H1 (cell line): ENCODE data around the gene PLXNA4. TPM values are rescaled to one million over a fixed set of nuclear protein-coding genes. Genes with fewer than 3 reads are reported as not detected.

Experiments used
- CTCF ChIA-PET: fragments of 300-600 bp; sonication (Branson Sonifier 250); formaldehyde crosslinking; loops from one replicate; lab custom pipeline; 2021; ENCODE audit not compliant: partially characterized antibody; lab: Charles Lee
- POLR2A ChIA-PET: fragments of 300-600 bp; sonication (Branson Sonifier 250); formaldehyde crosslinking; loops from one replicate; lab custom pipeline; 2021; ENCODE audit warnings: inconsistent platforms; ENCODE audit not compliant: partially characterized antibody; lab: Charles Lee
- DNase-seq, 2 experiments: peaks; one replicate each; pipeline versions ENCODE4 v3.0.0 to v3.0.0-alpha.2; 2010 to 2022; ENCODE audit warnings: low spot score in 2 of 2, low read depth in 1 of 2, mixed read lengths in 1 of 2
- FAIRE-seq: peaks from 2 replicates; lab custom pipeline; 2011; peaks lifted over from hg19 to GRCh38; lab: Jason Lieb, UNC
- H2AFZ ChIP-seq: 2 replicates; pipeline ENCODE4 v1.8.1; 2012; ENCODE audit warnings: low read length, inconsistent platforms
- H2AK5ac ChIP-seq: 2 replicates; pipeline ENCODE4 v1.6.1; 2013; ENCODE audit warnings: low read depth, low read length
- H2BK120ac ChIP-seq: replicated peaks from 2 replicates; pipeline ENCODE3; 2013; ENCODE audit warnings: low read depth, low read length, inconsistent platforms
- H2BK12ac ChIP-seq: 2 replicates; pipeline ENCODE4 v1.6.1; 2013; ENCODE audit warnings: low read depth, low read length
- H2BK15ac ChIP-seq: 2 replicates; pipeline ENCODE4 v1.6.1; 2013; ENCODE audit warnings: low read length
- H2BK20ac ChIP-seq: 2 replicates; pipeline ENCODE4 v1.6.1; 2013; ENCODE audit warnings: low read length
- H2BK5ac ChIP-seq: 2 replicates; pipeline ENCODE4 v1.6.1; 2013; ENCODE audit warnings: low read depth, low read length
- H3K14ac ChIP-seq: 2 replicates; pipeline ENCODE4 v1.6.1; 2013; ENCODE audit warnings: inconsistent platforms; ENCODE audit not compliant: insufficient read length
- H3K18ac ChIP-seq: 2 replicates; pipeline ENCODE4 v1.6.1; 2013; ENCODE audit warnings: low read length; ENCODE audit errors: extremely low read depth
- H3K23ac ChIP-seq: 2 replicates; pipeline ENCODE4 v1.6.1; 2013; ENCODE audit warnings: inconsistent platforms; ENCODE audit not compliant: insufficient read length
- H3K23me2 ChIP-seq: 2 replicates; pipeline ENCODE4 v1.6.1; 2013; ENCODE audit warnings: low read depth, low read length
- H3K27ac ChIP-seq: 2 replicates; pipeline ENCODE4 v1.6.1; 2011; ENCODE audit warnings: low read depth, low read length, inconsistent platforms
- H3K27me3 ChIP-seq, 4 experiments: replicated peaks in 1 of 4; 1 replicate in 1 of 4; 2 replicates in 3 of 4; pipeline versions ENCODE4 v1.6.1 to v1.8.1; 2011 to 2013; ENCODE audit warnings: low read length in 3 of 4, mild to moderate bottlenecking in 3 of 4, inconsistent platforms in 2 of 4, mixed read lengths in 2 of 4, moderate library complexity in 1 of 4; ENCODE audit not compliant: control insufficient read depth in 3 of 4, insufficient read depth in 3 of 4; ENCODE audit errors: extremely low read depth in 1 of 4
- H3K36me3 ChIP-seq, 4 experiments: 2 replicates each; pipeline versions ENCODE4 v1.6.1 to v1.8.1; 2011 to 2013; ENCODE audit warnings: mild to moderate bottlenecking in 4 of 4, low read length in 3 of 4, moderate library complexity in 2 of 4, control low read depth in 1 of 4, inconsistent platforms in 1 of 4; ENCODE audit not compliant: insufficient read depth in 4 of 4, control insufficient read depth in 2 of 4
- H3K4ac ChIP-seq: replicated peaks from 2 replicates; pipeline ENCODE3; 2013; ENCODE audit warnings: low read length, low read depth, mixed read lengths, inconsistent platforms; ENCODE audit not compliant: insufficient read length
- H3K4me1 ChIP-seq, 4 experiments: replicated peaks in 1 of 4; 1 replicate in 1 of 4; 2 replicates in 3 of 4; pipeline versions ENCODE4 v1.6.1 to v1.8.1; 2011 to 2013; ENCODE audit warnings: low read length in 3 of 4, inconsistent platforms in 2 of 4, mixed read lengths in 1 of 4; ENCODE audit not compliant: insufficient read depth in 4 of 4, control insufficient read depth in 3 of 4
- H3K4me2 ChIP-seq, 2 experiments: 2 replicates each; pipeline versions ENCODE4 v1.6.1 to v1.8.1; 2011 to 2013; ENCODE audit warnings: low read depth in 2 of 2, low read length in 2 of 2, control low read depth in 1 of 2, inconsistent platforms in 1 of 2, mild to moderate bottlenecking in 1 of 2; ENCODE audit not compliant: insufficient read depth in 1 of 2
- H3K4me3 ChIP-seq, 4 experiments: fragments of 200-600, 300-600 bp in 1 of 4; sonication (generic), shearing (Covaris generic), sonication (Bioruptor Twin) in 1 of 4; 2 replicates each; pipeline versions ENCODE4 v1.5.1 to v1.8.1; 2011 to 2016; ENCODE audit warnings: low read length in 4 of 4, low read depth in 3 of 4, control low read depth in 2 of 4, inconsistent platforms in 2 of 4, mild to moderate bottlenecking in 2 of 4, mixed read lengths in 1 of 4, moderate library complexity in 1 of 4; ENCODE audit not compliant: insufficient read depth in 2 of 4; ENCODE audit errors: extremely low read depth in 1 of 4
- H3K56ac ChIP-seq: replicated peaks from 2 replicates; pipeline ENCODE3; 2013; ENCODE audit warnings: low read depth, mild to moderate bottlenecking, mixed read lengths, low read length, inconsistent platforms; ENCODE audit not compliant: insufficient read length
- H3K79me1 ChIP-seq: 2 replicates; pipeline ENCODE4 v1.6.1; 2013; ENCODE audit warnings: low read depth, low read length, control low read depth
- H3K79me2 ChIP-seq, 2 experiments: 2 replicates each; pipeline versions ENCODE4 v1.6.1 to v1.8.1; 2012 to 2013; ENCODE audit warnings: low read length in 2 of 2, mild to moderate bottlenecking in 2 of 2, inconsistent platforms in 1 of 2; ENCODE audit not compliant: insufficient read depth in 2 of 2, control insufficient read depth in 1 of 2
- H3K9ac ChIP-seq, 4 experiments: replicated peaks in 1 of 4; 1 replicate in 1 of 4; 2 replicates in 3 of 4; pipeline versions ENCODE4 v1.6.1 to v1.8.1; 2011 to 2013; ENCODE audit warnings: low read depth in 3 of 4, low read length in 3 of 4, control low read depth in 2 of 4, mild to moderate bottlenecking in 2 of 4, moderate library complexity in 2 of 4, inconsistent platforms in 1 of 4; ENCODE audit errors: extremely low read depth in 1 of 4
- H3K9me3 ChIP-seq, 2 experiments: 2 replicates each; pipeline versions ENCODE4 v1.6.1 to v1.8.1; 2012 to 2013; ENCODE audit warnings: mild to moderate bottlenecking in 2 of 2, moderate library complexity in 2 of 2, control low read depth in 1 of 2, inconsistent platforms in 1 of 2, low read depth in 1 of 2, low read length in 1 of 2, mixed read lengths in 1 of 2; ENCODE audit not compliant: insufficient read depth in 2 of 2
- H4K20me1 ChIP-seq, 2 experiments: replicated peaks in 1 of 2; 2 replicates each; pipeline versions ENCODE3 to v1.8.1; 2011 to 2013; ENCODE audit warnings: inconsistent platforms in 2 of 2, low read length in 2 of 2, mild to moderate bottlenecking in 1 of 2; ENCODE audit not compliant: insufficient read depth in 2 of 2, control insufficient read depth in 1 of 2
- H4K5ac ChIP-seq: 2 replicates; pipeline ENCODE4 v1.6.1; 2013; ENCODE audit warnings: low read length, low read depth, mixed read lengths, inconsistent platforms; ENCODE audit not compliant: insufficient read length
- H4K8ac ChIP-seq: 2 replicates; pipeline ENCODE4 v1.8.0; 2013; ENCODE audit warnings: mild to moderate bottlenecking, moderate library complexity, low read length, inconsistent platforms; ENCODE audit not compliant: insufficient read depth; ENCODE audit errors: extremely low read depth
- H4K91ac ChIP-seq: replicated peaks from 2 replicates; pipeline ENCODE3; 2013; ENCODE audit warnings: low read length, mixed read lengths, inconsistent platforms; ENCODE audit not compliant: insufficient read length
- BACH1 ChIP-seq: IDR thresholded peaks from 2 replicates; pipeline ENCODE4 v1.6.1; 2012; ENCODE audit warnings: low read length, improper control_type of control experiment
- BCL11A ChIP-seq, 2 experiments: IDR thresholded peaks; one replicate each; pipeline ENCODE4 v1.6.1; 2011; ENCODE audit warnings: low read depth in 2 of 2, low read length in 2 of 2, mild to moderate bottlenecking in 2 of 2
- EP300 ChIP-seq, 2 experiments: IDR thresholded peaks; 1 replicate in 1 of 2; 2 replicates in 1 of 2; pipeline ENCODE4 v1.6.1; 2011 to 2012; ENCODE audit warnings: low read depth in 2 of 2, low read length in 2 of 2, mild to moderate bottlenecking in 2 of 2, borderline replicate concordance in 1 of 2, inconsistent platforms in 1 of 2, moderate library complexity in 1 of 2
- JUND ChIP-seq: IDR thresholded peaks from 2 replicates; pipeline ENCODE4 v1.6.1; 2011; ENCODE audit warnings: mild to moderate bottlenecking, improper control_type of control experiment, low read length
- NANOG ChIP-seq: IDR thresholded peaks from 2 replicates; pipeline ENCODE4 v1.6.1; 2011; ENCODE audit warnings: low read length, low read depth, mild to moderate bottlenecking, inconsistent platforms; ENCODE audit not compliant: insufficient read depth, poor library complexity, severe bottlenecking
- NRF1 ChIP-seq: IDR thresholded peaks from 2 replicates; pipeline ENCODE4 v1.6.1; 2011; ENCODE audit warnings: mild to moderate bottlenecking, low read depth, low read length, improper control_type of control experiment
- POU5F1 ChIP-seq: IDR thresholded peaks from 2 replicates; pipeline ENCODE4 v1.6.1; 2011; ENCODE audit warnings: low read depth, mild to moderate bottlenecking, low read length, moderate library complexity
- RAD21 ChIP-seq, 2 experiments: IDR thresholded peaks in 1 of 2; conservative IDR thresholded peaks in 1 of 2; 2 replicates each; pipeline ENCODE4 v1.6.1; 2011; ENCODE audit warnings: low read depth in 2 of 2, low read length in 2 of 2, improper control_type of control experiment in 1 of 2, inconsistent platforms in 1 of 2, mild to moderate bottlenecking in 1 of 2, moderate library complexity in 1 of 2
- SAP30 ChIP-seq: fragments of 300-600 bp; sonication (generic); IDR thresholded peaks from 2 replicates; pipeline ENCODE4 v1.7.1; 2012; ENCODE audit warnings: low read length, moderate library complexity, mild to moderate bottlenecking, inconsistent platforms; ENCODE audit not compliant: insufficient read depth, insufficient replicate concordance
- SRF ChIP-seq: IDR thresholded peaks from 2 replicates; pipeline ENCODE4 v1.6.1; 2011; ENCODE audit warnings: mild to moderate bottlenecking, low read depth, low read length, moderate library complexity
- TAF1 ChIP-seq: IDR thresholded peaks from 2 replicates; pipeline ENCODE4 v1.6.1; 2011; ENCODE audit warnings: mild to moderate bottlenecking, low read depth, low read length
- TCF12 ChIP-seq: IDR thresholded peaks from 2 replicates; pipeline ENCODE4 v1.6.1; 2011; ENCODE audit warnings: low read depth, mild to moderate bottlenecking, low read length
- WGBS, 2 experiments: shearing (Covaris generic) in 1 of 2; methylation state at CpG; one replicate each; pipeline versions ENCODE4 v1.1.6 to v1.1.7; 2013 to 2015; ENCODE audit warnings: low lambda C conversion rate in 2 of 2, mixed read lengths in 2 of 2, inconsistent platforms in 1 of 2, low coverage in 1 of 2, missing lambda C conversion rate in 1 of 2; ENCODE audit not compliant: insufficient replicate concordance in 2 of 2, insufficient coverage in 1 of 2, insufficient read length in 1 of 2; ENCODE audit errors: extremely low coverage in 1 of 2, missing lambda C conversion rate in 1 of 2; 5-methylcytosine and 5-hydroxymethylcytosine counted together
- polyA plus RNA-seq, 7 experiments: library from polyadenylated mRNA; depleted of rRNA in 3 of 7; stranded (reverse) in 5 of 7; unstranded in 2 of 7; fragments of >200 nt in 5 of 7; fragments of 200-250 nt in 2 of 7; gene quantifications; 1 replicate in 5 of 7; 2 replicates in 1 of 7; 4 replicates in 1 of 7; pipeline versions ENCODE4 v1.2.1 to v1.2.3, GENCODE V29; 2011 to 2013; ENCODE audit warnings: missing spikeins in 2 of 7, mixed read lengths in 2 of 7
- total RNA-seq: library from RNA; stranded (reverse); fragmentation: NEBNext Ultra II Directional; extraction: Animal tissue kit (Norgen Biotek cat#: 25700); gene quantifications from 2 replicates; pipeline ENCODE4 v1.2.1, GENCODE V29; 2021
- TF ChIP-seq, protein P1 (sequence below): IDR thresholded peaks from 2 replicates; pipeline ENCODE4 v1.6.1; 2012; ENCODE audit warnings: low read length, inconsistent platforms

The PLXNA4 gene
- total and polyA plus RNA-seq, 2 of the 8 experiments (the other 6 are each of a cell fraction or from before 2014, with no cell fraction given) = 0.76 to 0.79 TPM

- no peak overlapping the region for H2AFZ ChIP-seq
- H4K91ac ChIP-seq = no peak overlapping the region
- 89 to 100% methylated on average over 2 to 3 of the region's 3 CpGs for WGBS, 2 experiments
- H4K8ac ChIP-seq = no peak overlapping the region
- H3K4ac ChIP-seq = no peak overlapping the region
- no peak for DNase-seq
- CTCF ChIA-PET = interaction anchor here (0.6 to 3.1 kb wide), 8 partner anchors 9 to 190 kb away, joined by 3 to 11 read pairs (median 4); no protein-coding TSS in a partner anchor
- H3K23me2 ChIP-seq = no peaks in the 10 kb centered on the region
- POLR2A ChIA-PET = no interaction called here
- no peaks in the 10 kb centered on the region for H3K9me3 ChIP-seq
- H4K20me1 ChIP-seq = no peaks in the 10 kb centered on the region
- H4K5ac ChIP-seq = no peak overlapping the region
- H3K27ac ChIP-seq = no peak overlapping the region
- H3K9ac ChIP-seq = no peak overlapping the region
- FAIRE-seq = no peak
- no peak overlapping the region for H2BK5ac ChIP-seq
- H3K27me3 ChIP-seq = no peaks in the 10 kb centered on the region
- no peak overlapping the region for H3K14ac ChIP-seq
- no peak overlapping the region for H3K23ac ChIP-seq
- H2BK20ac ChIP-seq = no peak overlapping the region
- no peaks in the 10 kb centered on the region for H3K79me2 ChIP-seq
- no peak overlapping the region for H3K56ac ChIP-seq
- no peak overlapping the region for H2AK5ac ChIP-seq
- H3K36me3 ChIP-seq = no peaks in the 10 kb centered on the region
- H3K4me1 ChIP-seq = no peaks in the 10 kb centered on the region
- no peak overlapping the region for H2BK15ac ChIP-seq
- H2BK120ac ChIP-seq = no peak overlapping the region
- no peak overlapping the region for H3K4me2 ChIP-seq
- no peak overlapping the region for H3K4me3 ChIP-seq
- no peaks in the 10 kb centered on the region for H3K79me1 ChIP-seq
- H3K18ac ChIP-seq = no peak overlapping the region
- no peak overlapping the region for H2BK12ac ChIP-seq
- TF ChIP-seq SRF = no peak
- TF ChIP-seq JUND = no peak
- TF ChIP-seq TAF1 = no peak
- no peak for TF ChIP-seq RAD21 (IDR thresholded peaks at IDR 0.05 in 1 of 2, conservative IDR thresholded peaks at IDR 0.05 in 1 of 2; ENCODE audit: low read depth in 2 of 2, low read length in 2 of 2)
- no peak for TF ChIP-seq NANOG
- no peak for TF ChIP-seq NRF1
- TF ChIP-seq BACH1 = no peak
- TF ChIP-seq EP300 (IDR thresholded peaks at IDR 0.05; ENCODE audit: borderline replicate concordance in 1 of 2, low read depth in 2 of 2, low read length in 2 of 2) = no peak
- TF ChIP-seq BCL11A (IDR thresholded peaks at IDR 0.05; ENCODE audit: low read depth in 2 of 2, low read length in 2 of 2) = no peak
- TF ChIP-seq TCF12 = no peak
- TF ChIP-seq SAP30 = no peak
- TF ChIP-seq, protein P1, sequence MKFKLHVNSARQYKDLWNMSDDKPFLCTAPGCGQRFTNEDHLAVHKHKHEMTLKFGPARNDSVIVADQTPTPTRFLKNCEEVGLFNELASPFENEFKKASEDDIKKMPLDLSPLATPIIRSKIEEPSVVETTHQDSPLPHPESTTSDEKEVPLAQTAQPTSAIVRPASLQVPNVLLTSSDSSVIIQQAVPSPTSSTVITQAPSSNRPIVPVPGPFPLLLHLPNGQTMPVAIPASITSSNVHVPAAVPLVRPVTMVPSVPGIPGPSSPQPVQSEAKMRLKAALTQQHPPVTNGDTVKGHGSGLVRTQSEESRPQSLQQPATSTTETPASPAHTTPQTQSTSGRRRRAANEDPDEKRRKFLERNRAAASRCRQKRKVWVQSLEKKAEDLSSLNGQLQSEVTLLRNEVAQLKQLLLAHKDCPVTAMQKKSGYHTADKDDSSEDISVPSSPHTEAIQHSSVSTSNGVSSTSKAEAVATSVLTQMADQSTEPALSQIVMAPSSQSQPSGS = no peak
- TF ChIP-seq POU5F1 = no peak
These were observed 64.9 kb downstream of the PLXNA4 start for GRCh38 chr7:132511387-132511786.
